Stomach (tissue), 9 donors: ENCODE measurements around the gene MIOS. TPM values are rescaled to one million over a fixed set of nuclear protein-coding genes. Genes with fewer than 3 reads are reported as not detected.

Experiments used
- DNase-seq, 2 donors: peaks; one replicate each; pipeline versions ENCODE4 v3.0.0 to v3.0.0-alpha.2; 2013 to 2019
- H3K27ac ChIP-seq, 5 donors: fragments of 200-600 bp in 4 of 5; sonication (generic) in 4 of 5; one replicate each; pipeline ENCODE4 v1.5.1; 2013 to 2019; ENCODE audit warnings: mild to moderate bottlenecking in 1 of 5, moderate library complexity in 1 of 5
- H3K27me3 ChIP-seq, 3 donors: fragments of 200-600 bp; sonication (generic); one replicate each; pipeline ENCODE4 v1.5.1; 2017 to 2019; ENCODE audit warnings: mixed run types in 1 of 3
- H3K36me3 ChIP-seq, 4 donors: fragments of 200-600 bp; sonication (generic); 1 replicate in 3 of 4; 2 replicates in 1 of 4; pipeline ENCODE4 v1.5.1; 2016 to 2019
- H3K4me1 ChIP-seq, 4 donors: fragments of 200-600 bp; sonication (generic); one replicate each; pipeline ENCODE4 v1.5.1; 2016 to 2019
- H3K4me3 ChIP-seq, 4 donors: fragments of 200-600 bp; sonication (generic) in 3 of 4; one replicate each; pipeline ENCODE4 v1.5.1; 2016 to 2019; ENCODE audit warnings: mild to moderate bottlenecking in 1 of 4
- H3K9me3 ChIP-seq, 4 donors: fragments of 200-600 bp; sonication (generic); one replicate each; pipeline ENCODE4 v1.5.1; 2016 to 2019
- CTCF ChIP-seq, 7 experiments: fragments of 450-650 bp in 4 of 7; fragments of 200-600 bp in 3 of 7; sonication (generic) in 3 of 7; IDR thresholded peaks; one replicate each; pipeline ENCODE4 v1.5.1; 2016 to 2019; ENCODE audit warnings: antibody characterized with exemption in 7 of 7, control low read depth in 2 of 7, mild to moderate bottlenecking in 1 of 7
- EP300 ChIP-seq: sonication (generic); formaldehyde crosslinking; IDR thresholded peaks from one replicate; pipeline ENCODE4 v1.6.1; 2017; ENCODE audit warnings: antibody characterized with exemption
- POLR2A ChIP-seq, 4 donors: fragments of 450-650 bp; IDR thresholded peaks; one replicate each; pipeline ENCODE4 v1.6.1; 2016; ENCODE audit warnings: antibody characterized with exemption in 4 of 4, control low read depth in 2 of 4, mild to moderate bottlenecking in 1 of 4, moderate library complexity in 1 of 4
- POLR2AphosphoS5 ChIP-seq, 3 donors: sonication (generic); formaldehyde crosslinking; IDR thresholded peaks; one replicate each; pipeline ENCODE4 v1.6.1; 2016; ENCODE audit warnings: antibody characterized with exemption in 3 of 3
- WGBS, 5 donors: extraction: QIAGEN DNeasy Blood & Tissue Kit in 3 of 5; methylation state at CpG; one replicate each; pipeline versions ENCODE4 v1.1.5 to v1.1.7; 2013 to 2018; 5-methylcytosine and 5-hydroxymethylcytosine counted together
- intact Hi-C: fragments of 100-400 bp; cut with DNase I; formaldehyde crosslinking; loops from one replicate; pipeline ENCODE4 v1.15.1; 2023; ENCODE audit warnings: low total_unique reads
- polyA plus RNA-seq, 3 donors: library from polyadenylated mRNA; stranded (reverse); fragments of 200-250 nt; gene quantifications; one replicate each; pipeline ENCODE4 v1.2.3, GENCODE V29; 2013
- total RNA-seq, 5 donors: library from RNA; depleted of rRNA; stranded (reverse); fragments of >200 nt; gene quantifications; one replicate each; pipeline versions ENCODE4 v1.1.0 to v1.2.3, GENCODE V29; 2014 to 2016
- donor health status: healthy with polysubstance abuse.
- donor health status: Bipolar disorder and iron deficiency.
- donor health status: healthy.

Gene MIOS
- total and polyA plus RNA-seq, 8 donors, result 10.7 to 82.9 (median 30.6) TPM

- no peaks in the 10 kb centered on the region for H3K9me3 ChIP-seq
- no peak overlapping the region for H3K27ac ChIP-seq
- WGBS, 5 donors, result 86 to 93% (median 89%) methylated on average over 1 of the region's 1 CpG
- intact Hi-C loops, result no loop called here
- no peaks in the 10 kb centered on the region for H3K27me3 ChIP-seq
- no peak for DNase-seq
- TF ChIP-seq POLR2AphosphoS5 (IDR thresholded peaks at IDR 0.05) (no peak), POLR2A (IDR thresholded peaks at IDR 0.05) (no peak), EP300 (no peak), CTCF (IDR thresholded peaks at IDR 0.05) (no peak)
- peaks cover 0 to 17% (median 15%) of the 10 kb centered on the region in 4 donors for H3K36me3 ChIP-seq
- H3K4me3 ChIP-seq, result no peak overlapping the region
- no peaks in the 10 kb centered on the region for H3K4me1 ChIP-seq
These were observed 45.8 kb downstream of the MIOS start for GRCh38 chr7:7612519-7612918.

GRCh38 chr7:7613210-7613609 lies 46.5 kb downstream of the MIOS start:
- H3K27me3 ChIP-seq, result no peaks in the 10 kb centered on the region
- DNase-seq, result no peak
- intact Hi-C loops, result no loop called here
- peaks cover 0 to 11% (median 8%) of the 10 kb centered on the region in 4 donors for H3K36me3 ChIP-seq
- TF ChIP-seq POLR2A (IDR thresholded peaks at IDR 0.05) (no peak), CTCF (IDR thresholded peaks at IDR 0.05) (no peak), EP300 (no peak), POLR2AphosphoS5 (IDR thresholded peaks at IDR 0.05) (no peak)
- no peaks in the 10 kb centered on the region for H3K9me3 ChIP-seq
- no peak overlapping the region for H3K27ac ChIP-seq
- no peak overlapping the region for H3K4me3 ChIP-seq
- 91 to 98% (median 93%) methylated on average over 1 of the region's 1 CpG for WGBS, 5 donors
- no peaks in the 10 kb centered on the region for H3K4me1 ChIP-seq

GRCh38 chr7:7614018-7614741 lies 47.5 kb downstream of the MIOS start:
- Histone ChIP-seq H3K4me1 (no peaks in the 10 kb centered on the region), H3K27ac (no peak overlapping the region), H3K36me3 (peaks cover 0 to 3% (median 1%) of the 10 kb centered on the region in 4 donors), H3K27me3 (no peaks in the 10 kb centered on the region), H3K9me3 (no peaks in the 10 kb centered on the region), H3K4me3 (no peak overlapping the region)
- intact Hi-C loops, result no loop called here
- no peak for TF ChIP-seq POLR2AphosphoS5 (IDR thresholded peaks at IDR 0.05)
- no peak for TF ChIP-seq EP300
- no peak for TF ChIP-seq POLR2A (IDR thresholded peaks at IDR 0.05)
- no peak for TF ChIP-seq CTCF (IDR thresholded peaks at IDR 0.05)
- no peak for DNase-seq
- 75 to 86% (median 79%) methylated on average over 4 of the region's 4 CpGs for WGBS, 5 donors

- no peak for DNase-seq
- no peak for TF ChIP-seq POLR2AphosphoS5 (IDR thresholded peaks at IDR 0.05)
- no peak for TF ChIP-seq EP300
- 58 to 71% (median 61%) methylated on average over 3 of the region's 3 CpGs for WGBS, 5 donors
- Histone ChIP-seq H3K27me3 (no peaks in the 10 kb centered on the region), H3K4me3 (no peak overlapping the region), H3K9me3 (no peaks in the 10 kb centered on the region), H3K4me1 (no peaks in the 10 kb centered on the region), H3K36me3 (no peaks in the 10 kb centered on the region), H3K27ac (no peak overlapping the region)
- intact Hi-C loops, result no loop called here
These were observed 50.9 kb downstream of the MIOS start for GRCh38 chr7:7617550-7617949.

GRCh38 chr7:7618410-7618809 lies 51.7 kb downstream of the MIOS start:
- 75 to 97% (median 85%) methylated on average over 1 of the region's 1 CpG for WGBS, 5 donors
- intact Hi-C loops, result no loop called here
- Histone ChIP-seq H3K4me3 (no peak overlapping the region), H3K27me3 (no peaks in the 10 kb centered on the region), H3K9me3 (no peaks in the 10 kb centered on the region), H3K4me1 (no peaks in the 10 kb centered on the region), H3K36me3 (no peaks in the 10 kb centered on the region), H3K27ac (no peak overlapping the region)
- TF ChIP-seq POLR2AphosphoS5 (IDR thresholded peaks at IDR 0.05), result no peak
- TF ChIP-seq CTCF (IDR thresholded peaks at IDR 0.05), result no peak
- TF ChIP-seq POLR2A (IDR thresholded peaks at IDR 0.05), result no peak
- no peak for TF ChIP-seq EP300
- no peak for DNase-seq
